Measurements from ENCODE around the gene CLMN. TPM values are rescaled to one million over a fixed set of nuclear protein-coding genes. Genes with fewer than 3 reads are reported as not detected.
"Not testable (repeated sequence)": the region's sequence is repeated elsewhere in the genome, so short reads cannot be mapped to it uniquely, and the experiment has no call there.

Gene CLMN
- polyA plus RNA-seq, 3 donors: 19.7 to 46.2 (median 22.0) TPM

GRCh38 chr14:95193081-95193480 is 126.6 kb downstream of the CLMN start:
- DNase-seq (ENCODE audit: extremely low read depth in 1 of 11, low read depth in 9 of 11, low spot score in 4 of 11): no peak

- no peak for DNase-seq (ENCODE audit: extremely low read depth in 1 of 11, low read depth in 9 of 11, low spot score in 4 of 11)
Measured at GRCh38 chr14:95192311-95192710, 127.4 kb downstream of the CLMN start.

GRCh38 chr14:95191445-95192199 is 128.1 kb downstream of the CLMN start:
- no peak for DNase-seq (ENCODE audit: extremely low read depth in 1 of 11, low read depth in 9 of 11, low spot score in 4 of 11)

- DNase-seq (ENCODE audit: extremely low read depth in 1 of 11, low read depth in 9 of 11, low spot score in 4 of 11): no peak
Measured at GRCh38 chr14:95190857-95191256, 128.9 kb downstream of the CLMN start.

GRCh38 chr14:95190346-95190840 is 129.3 kb downstream of the CLMN start:
- no peak for DNase-seq (ENCODE audit: extremely low read depth in 1 of 11, low read depth in 9 of 11, low spot score in 4 of 11)

GRCh38 chr14:95189367-95190132 is 130.2 kb downstream of the CLMN start:
- DNase-seq (ENCODE audit: extremely low read depth in 1 of 11, low read depth in 9 of 11, low spot score in 4 of 11): no peak

- no peak for DNase-seq (ENCODE audit: extremely low read depth in 1 of 11, low read depth in 9 of 11, low spot score in 4 of 11)
Measured at GRCh38 chr14:95188380-95188779, 131.3 kb downstream of the CLMN start.

GRCh38 chr14:95185767-95186392 is 133.8 kb downstream of the CLMN start:
- no peak for DNase-seq (ENCODE audit: extremely low read depth in 1 of 11, low read depth in 9 of 11, low spot score in 4 of 11)

- peak in 7 of 11 donors; percentile 29 to 66 (median 50) for DNase-seq (ENCODE audit: extremely low read depth in 1 of 11, low read depth in 9 of 11, low spot score in 4 of 11)
Measured at GRCh38 chr14:95185033-95185766, 134.5 kb downstream of the CLMN start.

- no peak for DNase-seq (ENCODE audit: extremely low read depth in 1 of 11, low read depth in 9 of 11, low spot score in 4 of 11)
Measured at GRCh38 chr14:95184413-95184790, 135.3 kb downstream of the CLMN start.

- DNase-seq (ENCODE audit: extremely low read depth in 1 of 11, low read depth in 9 of 11, low spot score in 4 of 11): peak in 1 of 11 donors; percentile 40
Measured at GRCh38 chr14:95183532-95184412, 135.9 kb downstream of the CLMN start.

GRCh38 chr14:95183082-95183481 is 136.6 kb downstream of the CLMN start:
- no peak for DNase-seq (ENCODE audit: extremely low read depth in 1 of 11, low read depth in 9 of 11, low spot score in 4 of 11)

- no peak for DNase-seq (ENCODE audit: extremely low read depth in 1 of 11, low read depth in 9 of 11, low spot score in 4 of 11)
Measured at GRCh38 chr14:95182379-95182778, 137.3 kb downstream of the CLMN start.

- no peak for DNase-seq (ENCODE audit: extremely low read depth in 1 of 11, low read depth in 9 of 11, low spot score in 4 of 11)
Measured at GRCh38 chr14:95180966-95181741, 138.6 kb downstream of the CLMN start.

GRCh38 chr14:95175670-95176069 is 144.0 kb downstream of the CLMN start:
- DNase-seq (ENCODE audit: extremely low read depth in 1 of 11, low read depth in 9 of 11, low spot score in 4 of 11): not testable (repeated sequence)

GRCh38 chr14:95174184-95174792 is 145.4 kb downstream of the CLMN start:
- no peak for DNase-seq (ENCODE audit: extremely low read depth in 1 of 11, low read depth in 9 of 11, low spot score in 4 of 11)

- DNase-seq (ENCODE audit: extremely low read depth in 1 of 11, low read depth in 9 of 11, low spot score in 4 of 11): no peak
Measured at GRCh38 chr14:95173518-95173917, 146.2 kb downstream of the CLMN start.
